ENCODE data around the gene ENPP7.
"Not testable (repeated sequence)": the region's sequence is repeated elsewhere in the genome, so short reads cannot be mapped to it uniquely, and the experiment has no call there.

The ENPP7 gene

DNA sequence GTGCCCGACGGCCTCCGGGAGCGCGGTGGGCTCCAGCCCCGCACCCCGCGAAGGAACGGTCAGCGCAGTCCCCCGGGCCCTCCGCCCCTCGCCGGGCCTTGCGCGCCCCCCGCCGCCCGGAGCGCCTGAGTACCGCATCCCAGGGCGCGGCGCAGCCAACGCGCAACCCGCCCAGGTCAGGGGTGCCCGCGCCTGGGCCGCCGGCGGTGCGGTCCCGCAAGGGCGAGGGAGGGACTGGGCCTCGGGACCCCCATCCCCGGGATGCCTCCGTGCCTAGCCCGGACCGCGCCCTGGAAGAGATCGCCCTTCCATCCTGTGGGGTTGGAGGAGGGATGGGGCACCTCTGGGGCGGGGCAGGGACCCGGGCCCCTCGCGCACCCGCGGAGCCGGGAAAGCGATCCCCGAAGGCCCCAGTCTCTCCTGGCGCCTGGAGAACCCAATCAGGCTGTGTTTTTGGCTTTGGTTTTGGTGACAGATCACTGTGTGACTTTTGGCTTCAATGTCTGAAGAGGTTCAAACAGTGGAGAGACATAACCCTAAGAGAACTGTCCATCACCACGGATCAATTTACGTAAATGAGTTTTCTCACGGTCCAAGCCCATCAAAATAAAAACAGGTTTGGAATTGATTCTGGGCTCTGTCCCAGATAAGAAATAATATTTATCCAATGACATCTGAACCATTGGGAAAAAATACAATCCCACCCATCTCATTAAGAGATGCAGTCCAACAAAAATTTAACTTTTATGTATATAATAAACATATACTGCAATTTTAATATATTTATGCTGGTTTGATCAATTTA, 17.8 kb downstream of the ENPP7 start:
- DNase-seq (ENCODE audit: low read depth in 2 of 3, low spot score in 1 of 3) = no peak

GRCh38 chr17:79749156-79749815, 18.5 kb downstream of the ENPP7 start:
- no peak for DNase-seq (ENCODE audit: low read depth in 2 of 3, low spot score in 1 of 3)

DNA sequence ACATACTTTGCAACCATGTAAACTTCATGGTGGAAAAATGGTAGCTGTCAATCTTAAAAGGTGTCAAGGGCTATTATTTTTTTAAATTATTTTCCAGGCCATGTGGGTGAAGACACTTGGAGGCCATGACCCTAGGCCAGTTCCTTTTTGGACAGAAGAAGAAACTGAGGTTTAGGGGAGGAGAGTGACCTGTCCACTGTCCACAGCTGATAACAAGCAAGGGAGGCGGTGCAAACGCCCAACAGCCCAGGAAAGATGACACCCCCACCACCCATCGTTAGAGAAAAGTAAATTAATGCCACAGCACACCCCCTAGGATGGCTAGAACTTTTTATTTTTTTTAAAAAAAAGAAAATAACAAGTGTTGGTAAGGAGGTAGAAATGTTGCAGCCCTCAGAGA, 19.2 kb downstream of the ENPP7 start:
- no peak for DNase-seq (ENCODE audit: low read depth in 2 of 3, low spot score in 1 of 3)

GRCh38 chr17:79750650-79751545, 20.2 kb downstream of the ENPP7 start:
- no peak for DNase-seq (ENCODE audit: low read depth in 2 of 3, low spot score in 1 of 3)

GRCh38 chr17:79752175-79752574, 21.4 kb downstream of the ENPP7 start:
- DNase-seq (ENCODE audit: low read depth in 2 of 3, low spot score in 1 of 3) = no peak

GRCh38 chr17:79754370-79754769, 23.6 kb downstream of the ENPP7 start:
- no peak for DNase-seq (ENCODE audit: low read depth in 2 of 3, low spot score in 1 of 3)

DNA sequence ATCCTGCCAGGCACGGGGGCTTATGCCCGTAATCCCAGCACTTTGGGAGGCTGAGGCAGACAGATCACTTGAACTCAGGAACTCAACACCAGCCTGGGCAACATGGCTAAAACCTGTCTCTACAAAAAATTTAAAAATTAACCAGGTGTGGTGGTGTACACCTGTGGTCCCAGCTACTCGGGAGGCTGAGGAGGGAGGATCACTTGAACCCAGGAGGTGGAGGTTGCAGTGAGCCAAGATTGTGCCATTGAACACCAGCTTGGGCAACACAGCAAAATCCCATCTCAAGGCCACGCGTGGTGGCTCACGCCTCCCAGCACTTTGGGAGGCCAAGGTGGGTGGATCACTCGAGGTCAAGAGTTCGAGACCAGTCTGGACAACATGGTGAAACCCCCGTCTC, 24.2 kb downstream of the ENPP7 start:
- DNase-seq (ENCODE audit: low read depth in 2 of 3, low spot score in 1 of 3) = not testable (repeated sequence)

DNA sequence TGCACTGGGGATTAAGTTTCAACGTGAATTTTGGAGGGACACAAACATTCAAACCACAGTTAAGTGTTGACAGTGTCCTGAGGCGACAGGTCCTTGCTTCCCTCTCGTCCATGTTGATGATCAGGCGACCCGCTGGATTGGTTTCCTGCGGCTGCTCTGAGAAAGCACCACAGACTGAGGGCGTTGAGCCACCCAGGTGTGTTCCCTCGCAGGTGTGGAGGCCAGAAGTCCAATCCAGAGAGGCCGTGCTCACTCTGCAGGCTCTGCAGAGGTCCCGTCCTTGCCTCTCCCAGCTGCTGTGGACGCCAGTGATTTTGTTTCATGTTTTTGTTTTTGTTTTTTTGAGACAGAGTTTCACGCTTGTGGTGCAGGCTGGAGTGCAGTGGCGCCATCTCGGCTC, 24.8 kb downstream of the ENPP7 start:
- no peak for DNase-seq (ENCODE audit: low read depth in 2 of 3, low spot score in 1 of 3)

- DNase-seq (ENCODE audit: low read depth in 2 of 3, low spot score in 1 of 3) = no peak
Measured at GRCh38 chr17:79757140-79757745, 26.5 kb downstream of the ENPP7 start.

- DNase-seq (ENCODE audit: low read depth in 2 of 3, low spot score in 1 of 3) = no peak
Measured at GRCh38 chr17:79758271-79758670, 27.5 kb downstream of the ENPP7 start.

DNA sequence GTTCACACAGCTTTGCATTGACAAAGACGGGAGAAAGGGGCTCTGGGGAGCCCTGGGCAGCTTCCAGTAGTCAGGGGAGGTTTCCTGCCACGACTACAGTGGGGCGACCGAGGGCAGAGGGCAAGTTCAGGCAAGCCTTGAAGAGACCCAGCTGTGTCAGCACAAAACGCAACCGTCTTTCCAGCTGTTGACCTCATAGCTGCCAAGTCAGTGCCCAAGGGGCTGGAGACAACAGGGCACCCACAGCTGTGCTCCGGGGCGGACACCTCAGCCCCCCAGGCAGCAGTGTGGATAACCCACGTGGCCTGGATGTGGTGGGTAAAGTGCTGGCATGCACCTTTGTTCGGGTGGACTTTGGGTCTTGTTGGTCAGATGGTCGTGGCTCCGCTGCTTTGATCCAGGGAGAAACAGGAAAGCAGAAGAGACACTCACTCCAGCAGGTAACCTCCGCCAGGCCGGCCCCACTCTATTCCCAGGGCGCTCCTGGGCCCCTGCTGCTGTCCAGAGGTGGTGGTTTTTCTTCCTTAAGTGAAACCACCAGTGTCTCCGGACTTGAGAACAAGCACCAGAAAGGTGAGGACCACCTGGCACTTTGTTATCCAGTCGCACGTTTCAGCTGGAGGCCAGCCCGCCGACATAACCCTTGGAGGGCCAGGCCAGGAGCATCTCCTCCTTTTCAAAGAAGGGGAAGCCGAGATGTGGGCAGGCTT, 29.6 kb downstream of the ENPP7 start:
- no peak for DNase-seq (ENCODE audit: low read depth in 2 of 3, low spot score in 1 of 3)

DNA sequence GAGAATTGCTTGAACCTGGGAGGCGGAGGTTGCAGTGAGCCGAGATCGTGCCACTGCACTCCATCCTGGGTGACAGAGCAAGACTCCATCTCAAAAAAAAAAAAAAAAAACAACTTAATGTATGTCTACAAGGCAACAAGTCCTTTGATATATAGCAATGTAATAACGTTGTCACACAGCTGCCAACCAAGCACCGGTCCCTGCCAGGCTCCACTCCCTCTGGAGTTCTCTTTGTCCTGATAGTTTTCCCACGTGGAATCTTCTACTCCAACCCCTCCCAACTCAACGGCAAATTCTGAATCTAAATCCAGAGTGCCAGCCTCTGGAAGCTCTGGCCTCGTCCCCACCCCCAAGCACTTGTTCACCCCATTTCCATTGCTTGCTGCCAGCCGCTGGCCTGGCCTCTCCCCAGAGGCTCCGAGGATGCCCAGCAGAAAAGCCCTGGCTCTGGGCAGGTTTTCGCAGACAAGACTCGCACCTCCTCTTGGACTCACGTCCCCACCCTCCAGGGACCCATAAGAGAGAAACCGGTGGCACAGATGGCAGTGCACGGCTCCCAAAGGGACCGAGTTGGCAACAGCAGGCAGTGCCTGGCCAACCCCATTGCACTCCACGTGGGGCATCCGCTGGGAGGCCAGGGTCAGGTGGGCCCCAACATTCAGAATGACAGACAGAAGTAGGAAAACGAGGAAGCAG, 31.3 kb downstream of the ENPP7 start:
- no peak for DNase-seq (ENCODE audit: low read depth in 2 of 3, low spot score in 1 of 3)

- no peak for DNase-seq (ENCODE audit: low read depth in 2 of 3, low spot score in 1 of 3)
Measured at GRCh38 chr17:79765708-79766107, 35.0 kb downstream of the ENPP7 start.

- no peak for DNase-seq (ENCODE audit: low read depth in 2 of 3, low spot score in 1 of 3)
Measured at GRCh38 chr17:79769570-79770506, 39.1 kb downstream of the ENPP7 start.

DNA sequence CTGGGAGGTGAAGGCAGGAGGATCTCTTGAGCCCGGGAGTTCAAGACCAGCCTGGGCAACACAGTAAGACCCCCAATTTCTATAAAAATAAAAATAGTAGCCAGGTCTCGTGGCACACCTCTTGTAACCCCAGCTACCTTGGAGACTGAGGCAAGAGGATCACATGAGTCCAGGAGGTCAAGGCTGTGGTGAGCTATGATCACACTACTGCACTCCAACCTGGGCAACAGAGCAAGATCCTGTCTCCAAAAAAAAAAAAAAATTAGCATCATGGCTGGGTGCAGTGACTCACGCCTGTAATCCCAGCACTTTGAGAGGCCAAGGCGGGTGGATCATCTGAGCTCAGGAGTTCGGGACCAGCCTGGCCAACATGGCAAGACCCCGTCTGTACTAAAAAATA, 40.5 kb downstream of the ENPP7 start:
- no peak for DNase-seq (ENCODE audit: low read depth in 2 of 3, low spot score in 1 of 3)

DNA sequence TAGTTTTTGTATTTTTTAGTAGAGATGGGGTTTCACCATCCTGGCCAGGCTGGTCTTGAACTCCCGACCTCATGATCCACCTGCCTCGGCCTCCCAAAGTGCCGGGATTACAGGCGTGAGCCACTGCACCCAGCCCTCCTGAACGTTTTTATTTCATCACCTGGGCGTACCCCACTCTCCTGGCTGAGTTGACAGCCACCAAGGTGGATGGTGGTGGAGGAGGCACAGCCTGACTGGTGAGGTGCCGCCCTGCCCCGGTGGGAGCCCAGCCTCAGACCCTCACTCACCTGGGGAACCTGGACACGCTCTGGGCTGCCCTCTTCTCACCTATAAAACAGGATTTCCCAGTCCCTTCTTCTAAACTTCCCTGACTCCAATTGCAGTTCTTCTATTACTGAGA, 42.0 kb downstream of the ENPP7 start:
- not testable (repeated sequence) for DNase-seq (ENCODE audit: low read depth in 2 of 3, low spot score in 1 of 3)

DNA sequence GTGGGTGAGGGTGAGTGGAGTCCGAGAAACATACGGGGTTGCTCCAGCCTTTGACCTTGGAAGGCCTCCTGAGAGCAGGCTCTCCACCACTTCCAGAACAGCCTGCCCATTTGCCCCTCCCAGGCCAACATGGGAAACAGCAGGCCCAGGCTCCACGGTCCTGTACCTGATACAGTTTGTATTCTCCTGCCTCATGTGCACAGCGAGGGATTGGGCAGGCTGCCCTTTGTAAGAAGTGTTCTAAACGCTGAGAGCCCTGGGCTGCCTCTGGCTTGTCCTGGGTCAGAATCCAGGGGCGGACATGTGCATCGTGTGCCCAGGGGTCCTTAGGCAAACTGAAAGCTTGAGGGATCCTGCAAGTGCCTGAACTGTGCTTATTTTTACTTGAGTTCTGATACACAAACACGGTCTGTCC, 43.8 kb downstream of the ENPP7 start:
- no peak for DNase-seq (ENCODE audit: low read depth in 2 of 3, low spot score in 1 of 3)

DNA sequence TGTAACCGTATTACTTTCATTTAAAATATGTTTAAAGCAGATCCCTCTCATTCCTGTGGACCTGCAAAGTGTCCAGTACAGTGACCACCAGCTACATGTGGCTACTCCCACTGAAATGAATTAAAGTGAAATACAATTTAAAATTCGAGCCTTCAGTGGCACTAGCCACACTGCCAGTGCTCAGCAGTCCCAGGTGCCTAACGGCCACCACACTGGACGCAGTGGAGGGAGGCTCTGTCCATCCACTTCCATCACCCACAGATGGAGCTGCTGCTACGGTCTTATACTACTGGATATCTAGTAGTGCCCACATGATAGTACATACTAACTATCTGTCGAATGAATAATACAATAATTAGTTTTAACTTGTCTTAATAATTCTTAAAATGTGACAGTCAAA, 44.9 kb downstream of the ENPP7 start:
- DNase-seq (ENCODE audit: low read depth in 2 of 3, low spot score in 1 of 3) = no peak
